ENCODE data around the gene NVL.

DNA sequence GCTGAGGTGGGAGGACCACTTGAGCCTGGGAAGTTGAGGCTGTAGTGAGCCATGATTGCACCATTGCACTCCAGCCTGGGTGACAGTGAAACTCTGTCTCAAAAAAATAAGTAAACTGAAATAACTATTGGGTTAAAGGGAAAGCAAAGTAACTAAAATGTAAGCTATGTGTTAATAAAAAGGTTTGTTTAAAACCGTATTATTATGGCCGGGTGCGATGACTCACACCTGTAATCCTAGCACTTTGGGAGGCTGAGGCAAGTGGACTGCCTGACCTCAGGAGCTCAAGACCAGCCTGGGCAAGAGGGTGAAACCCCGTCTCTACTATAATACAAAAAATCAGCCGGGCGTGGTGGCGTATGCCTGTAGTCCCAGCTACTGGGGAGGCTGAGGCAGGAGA is 27.0 kb downstream of the NVL start:
- TF ChIP-seq, protein P1, sequence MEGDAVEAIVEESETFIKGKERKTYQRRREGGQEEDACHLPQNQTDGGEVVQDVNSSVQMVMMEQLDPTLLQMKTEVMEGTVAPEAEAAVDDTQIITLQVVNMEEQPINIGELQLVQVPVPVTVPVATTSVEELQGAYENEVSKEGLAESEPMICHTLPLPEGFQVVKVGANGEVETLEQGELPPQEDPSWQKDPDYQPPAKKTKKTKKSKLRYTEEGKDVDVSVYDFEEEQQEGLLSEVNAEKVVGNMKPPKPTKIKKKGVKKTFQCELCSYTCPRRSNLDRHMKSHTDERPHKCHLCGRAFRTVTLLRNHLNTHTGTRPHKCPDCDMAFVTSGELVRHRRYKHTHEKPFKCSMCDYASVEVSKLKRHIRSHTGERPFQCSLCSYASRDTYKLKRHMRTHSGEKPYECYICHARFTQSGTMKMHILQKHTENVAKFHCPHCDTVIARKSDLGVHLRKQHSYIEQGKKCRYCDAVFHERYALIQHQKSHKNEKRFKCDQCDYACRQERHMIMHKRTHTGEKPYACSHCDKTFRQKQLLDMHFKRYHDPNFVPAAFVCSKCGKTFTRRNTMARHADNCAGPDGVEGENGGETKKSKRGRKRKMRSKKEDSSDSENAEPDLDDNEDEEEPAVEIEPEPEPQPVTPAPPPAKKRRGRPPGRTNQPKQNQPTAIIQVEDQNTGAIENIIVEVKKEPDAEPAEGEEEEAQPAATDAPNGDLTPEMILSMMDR (IDR thresholded peaks at IDR 0.05), result no peak
- no peak for TF ChIP-seq ZFX (IDR thresholded peaks at IDR 0.05; ENCODE audit: borderline replicate concordance)
